Stimulated activated CD8-positive, alpha-beta memory T cell treated with anti-CD3 and anti-CD28 coated beads, Interleukin-15, amount 100 ng/mL, for 48 hours (primary cell): ENCODE results near the gene EPHB2.

ENCODE experiments used
- DNase-seq, 2 donors: peaks; one replicate each; pipeline ENCODE4 v3.0.0-alpha.2; 2020; ENCODE audit warnings: low read depth in 2 of 2

Gene EPHB2

DNA sequence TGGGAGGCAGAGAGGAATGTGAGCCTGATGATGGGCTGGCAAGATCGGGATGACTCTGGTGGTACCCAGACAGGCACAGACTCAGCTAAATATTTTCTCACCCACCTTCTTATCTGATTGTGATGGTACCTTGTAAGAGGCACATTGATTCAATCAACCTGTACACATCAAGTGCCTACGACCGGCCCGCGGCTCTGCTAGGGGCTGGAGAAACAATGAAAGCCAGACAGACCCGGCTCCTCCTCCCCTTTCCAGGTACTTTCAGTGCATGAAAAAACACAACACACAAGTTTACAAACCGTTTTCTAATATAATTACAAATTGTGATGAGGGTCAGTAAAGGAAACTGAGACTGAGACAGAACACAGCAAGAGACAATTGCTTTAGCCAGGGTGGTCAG is 147.0 kb downstream of the EPHB2 start:
- no peak for DNase-seq

DNA sequence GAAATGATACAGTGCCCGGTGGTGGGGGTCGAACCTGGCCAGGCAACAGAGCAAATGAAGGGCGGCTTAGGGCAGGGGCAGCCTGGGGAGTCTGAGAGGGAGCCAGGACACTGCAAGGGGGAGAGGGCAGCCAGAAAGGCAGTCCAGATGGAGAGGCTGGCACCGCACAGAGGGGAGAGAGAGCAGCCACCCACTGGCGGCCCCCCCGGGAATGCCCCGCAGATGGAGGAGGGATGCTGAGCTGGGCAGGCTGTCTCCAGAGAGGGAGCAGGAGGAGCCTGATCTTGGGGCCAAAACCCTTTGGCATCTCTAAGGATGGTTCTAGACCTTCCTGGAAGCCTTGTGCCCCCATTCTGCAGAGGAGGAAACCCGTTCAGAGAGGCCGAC is 149.8 kb downstream of the EPHB2 start:
- DNase-seq, result no peak

DNA sequence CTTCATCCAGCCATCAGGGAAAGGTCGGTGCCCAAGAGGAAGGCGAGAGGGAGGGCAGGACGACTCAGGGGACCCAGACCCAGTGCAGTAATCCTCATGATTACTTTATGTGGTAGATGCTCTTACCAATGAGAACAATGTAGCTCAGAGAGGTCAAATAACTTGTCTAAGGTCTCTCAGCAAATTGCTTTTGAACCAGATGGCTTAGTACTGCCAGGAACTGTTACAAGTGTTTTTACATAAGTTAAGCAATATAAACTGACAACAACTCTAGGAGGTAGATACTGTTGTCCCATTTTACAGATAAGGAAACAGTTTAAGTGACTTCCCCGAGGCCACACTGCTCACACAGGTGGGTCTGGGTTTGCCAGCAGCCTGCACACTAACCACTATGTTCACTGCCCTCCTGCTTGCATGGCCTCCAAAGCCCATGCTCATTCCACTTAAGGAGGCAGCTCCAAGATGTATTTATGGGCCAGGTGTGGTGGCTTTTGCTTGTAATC is 150.3 kb downstream of the EPHB2 start:
- DNase-seq, result no peak

DNA sequence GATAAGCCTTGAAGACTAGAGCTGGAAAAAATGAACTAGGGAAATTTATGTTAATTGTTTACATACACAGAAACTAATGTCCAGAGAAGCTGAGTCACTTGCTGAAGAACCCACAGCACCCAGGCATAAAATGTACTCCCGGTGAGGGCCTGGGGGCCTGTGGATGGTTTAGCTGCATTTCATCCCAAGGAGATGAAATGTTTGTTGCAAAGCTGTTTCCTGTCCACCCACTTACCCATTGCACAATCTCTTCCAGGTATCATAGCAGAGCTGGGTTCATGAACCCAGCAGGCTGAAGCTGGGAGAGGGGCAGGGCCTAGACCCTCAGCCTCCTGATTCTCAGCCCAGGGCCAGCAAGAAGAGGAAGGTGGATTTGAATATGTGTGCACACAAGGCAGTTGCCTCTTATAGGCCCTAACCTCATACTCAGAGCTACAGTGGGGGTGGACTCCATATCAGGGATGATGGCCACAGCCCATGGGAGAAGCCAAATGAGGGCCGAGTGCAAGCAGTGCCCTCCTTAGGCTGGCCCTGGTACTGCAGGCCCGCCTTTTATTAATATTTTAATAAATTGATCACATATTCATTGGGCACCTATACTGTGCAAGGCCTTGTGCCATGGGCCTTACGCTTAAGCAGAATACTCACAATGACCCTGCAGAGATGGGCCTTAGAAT is 151.3 kb downstream of the EPHB2 start:
- no peak for DNase-seq

- DNase-seq, result no peak
Observed at GRCh38 chr1:22862752-22863151, 152.1 kb downstream of the EPHB2 start.

DNA sequence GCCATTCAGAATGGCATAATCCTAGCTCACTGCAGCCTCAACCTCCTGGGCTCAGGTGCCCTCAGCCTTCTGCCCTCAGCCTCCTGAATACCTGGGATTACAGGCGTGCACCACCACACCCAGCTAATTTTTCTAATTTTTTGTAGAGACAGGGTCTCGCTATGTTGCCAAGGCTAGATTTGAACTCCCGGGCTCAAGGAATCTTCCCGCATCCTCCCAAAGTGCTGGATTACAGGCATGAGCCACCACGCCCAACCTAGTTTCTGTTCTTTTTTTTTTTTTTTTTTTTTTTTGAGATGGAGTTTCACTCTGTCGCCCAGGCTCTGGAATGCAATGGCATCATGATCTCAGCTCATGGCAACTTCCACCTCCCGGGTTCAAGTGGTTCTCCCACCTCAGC is 153.1 kb downstream of the EPHB2 start:
- no peak for DNase-seq

DNA sequence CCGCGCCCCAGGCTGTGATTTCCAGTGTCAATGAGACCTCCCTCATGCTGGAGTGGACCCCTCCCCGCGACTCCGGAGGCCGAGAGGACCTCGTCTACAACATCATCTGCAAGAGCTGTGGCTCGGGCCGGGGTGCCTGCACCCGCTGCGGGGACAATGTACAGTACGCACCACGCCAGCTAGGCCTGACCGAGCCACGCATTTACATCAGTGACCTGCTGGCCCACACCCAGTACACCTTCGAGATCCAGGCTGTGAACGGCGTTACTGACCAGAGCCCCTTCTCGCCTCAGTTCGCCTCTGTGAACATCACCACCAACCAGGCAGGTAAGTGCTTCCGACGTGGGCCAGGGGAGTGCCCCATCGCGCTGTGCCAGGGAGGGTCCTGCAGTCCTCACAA is 154.2 kb downstream of the EPHB2 start:
- no peak for DNase-seq

DNA sequence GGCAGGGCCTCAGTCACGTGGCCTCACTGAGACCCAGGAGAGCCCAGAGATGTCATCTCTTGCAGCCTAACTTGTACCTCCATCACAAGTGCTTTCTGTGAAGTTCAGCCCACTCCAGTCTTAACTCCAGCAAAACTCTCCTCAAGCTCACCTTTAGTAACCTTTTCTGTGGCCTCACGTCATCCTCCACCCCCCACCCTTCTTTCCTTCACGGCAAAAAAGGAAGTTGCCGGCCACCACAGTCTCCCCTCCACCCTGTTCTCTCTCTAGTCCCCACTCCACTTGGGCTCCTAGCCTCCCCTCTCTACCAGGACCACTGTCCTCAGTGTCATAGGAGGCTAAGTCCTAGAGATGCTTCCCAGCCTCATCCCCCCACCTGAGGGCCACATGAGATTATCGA is 155.1 kb downstream of the EPHB2 start:
- DNase-seq, result no peak

DNA sequence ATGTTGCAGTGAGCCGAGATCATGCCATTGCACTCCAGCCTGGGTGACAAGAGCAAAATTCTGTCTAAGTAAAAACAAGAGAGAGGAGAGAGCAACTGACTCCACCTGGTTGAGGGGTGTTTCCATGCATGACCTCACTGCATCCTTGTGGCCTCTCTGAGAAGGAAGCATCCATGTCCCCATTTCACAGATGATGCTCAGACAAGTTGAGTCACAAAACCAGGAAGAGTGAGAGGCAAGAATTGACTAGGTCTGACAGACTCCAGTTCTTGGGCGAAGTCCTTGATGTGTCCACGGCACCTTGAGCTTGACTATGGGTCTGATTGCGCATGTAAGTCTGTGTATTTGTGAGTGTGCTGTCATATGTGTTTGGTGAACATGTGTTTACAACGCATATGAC is 156.2 kb downstream of the EPHB2 start:
- DNase-seq, result no peak

DNA sequence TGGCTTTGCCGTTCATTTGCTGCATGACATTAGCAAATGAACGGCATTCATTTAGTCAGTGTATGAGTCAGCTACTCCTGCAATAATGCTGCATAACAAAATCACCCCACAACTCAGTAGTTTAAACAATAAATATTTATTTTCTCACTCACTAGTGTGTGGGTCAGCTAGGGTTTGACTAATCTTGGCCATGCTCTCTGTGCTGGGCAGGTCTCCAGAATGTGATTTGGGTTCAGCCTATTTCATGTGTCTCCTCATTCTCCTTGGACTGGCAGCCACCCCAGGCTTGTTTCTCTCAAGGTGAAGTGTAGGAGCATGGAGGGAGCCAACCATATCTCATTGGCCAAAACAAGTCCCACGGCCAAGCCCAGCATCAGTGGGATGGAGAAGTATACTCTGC is 157.7 kb downstream of the EPHB2 start:
- no peak for DNase-seq

DNA sequence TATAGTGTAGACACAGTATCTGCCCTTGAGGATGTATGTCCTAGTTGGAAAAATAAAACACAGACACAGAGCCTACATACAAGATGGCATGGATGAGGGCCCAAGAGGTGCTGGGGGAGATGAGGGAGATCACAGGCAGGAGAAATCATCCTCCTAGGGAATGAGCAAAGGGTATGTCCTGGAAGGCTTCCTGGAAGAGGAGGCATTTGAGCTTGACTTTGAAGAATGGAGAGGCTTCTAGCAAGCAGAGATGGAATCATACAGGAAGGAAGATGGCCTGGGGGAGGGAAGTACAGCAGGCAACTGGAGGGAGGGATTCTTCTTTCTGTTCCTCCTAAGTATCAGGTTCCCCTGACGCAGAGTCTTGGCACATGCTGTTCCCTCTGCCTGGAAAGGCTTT is 158.7 kb downstream of the EPHB2 start:
- DNase-seq, result no peak

DNA sequence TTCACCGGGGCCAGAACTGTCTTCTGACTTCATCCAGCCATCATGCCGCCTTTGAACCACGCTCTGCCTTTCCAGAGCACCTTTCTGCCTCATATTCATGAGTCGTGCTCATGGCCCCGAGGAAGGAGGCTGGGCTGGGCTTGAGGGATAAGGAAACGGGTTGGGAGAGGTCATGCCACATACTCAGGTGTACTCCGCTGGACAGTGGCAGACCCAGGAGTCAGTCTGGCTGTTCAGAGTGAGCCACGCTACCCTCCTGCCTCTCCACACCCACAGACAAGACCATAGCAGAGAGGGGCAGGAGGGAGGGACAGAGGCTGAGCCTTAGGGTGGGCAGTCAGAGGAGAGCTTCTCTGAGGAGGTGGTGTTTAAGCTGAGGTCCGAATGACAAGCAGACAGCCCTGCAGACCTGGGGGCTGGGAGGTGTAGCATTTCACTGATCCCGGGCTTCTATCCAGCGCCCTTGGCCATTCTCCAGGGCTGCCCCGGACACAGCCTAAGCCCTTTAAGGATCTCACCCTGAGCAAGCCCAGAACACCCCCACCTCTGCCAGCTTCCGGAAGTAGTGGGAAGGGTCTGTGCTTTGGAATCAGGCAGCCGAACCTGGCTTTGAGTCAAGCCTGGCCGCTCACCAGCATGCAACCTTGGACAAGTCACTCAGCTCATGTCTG is 159.7 kb downstream of the EPHB2 start:
- no peak for DNase-seq

GRCh38 chr1:22872981-22873664 is 162.5 kb downstream of the EPHB2 start:
- no peak for DNase-seq

DNA sequence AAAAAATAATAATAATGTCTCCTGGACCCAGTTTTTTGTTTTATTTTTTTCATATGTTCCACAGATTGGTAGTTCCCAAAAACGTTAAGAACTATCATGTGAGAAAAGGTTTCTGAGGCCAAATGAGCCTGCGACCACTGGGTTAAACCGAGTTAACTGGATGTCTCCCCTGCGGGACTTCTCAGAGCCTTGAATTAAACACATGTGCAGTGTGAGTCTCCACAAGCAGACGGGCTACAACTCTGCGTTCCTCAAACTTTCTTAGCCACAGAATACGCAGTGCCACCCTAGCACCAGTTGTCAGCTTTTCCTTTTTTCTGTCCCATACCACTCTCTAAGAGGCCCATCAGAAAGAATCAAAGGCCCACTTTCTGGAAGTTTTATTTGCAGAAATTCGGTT is 164.1 kb downstream of the EPHB2 start:
- no peak for DNase-seq

GRCh38 chr1:22875241-22875640 is 164.6 kb downstream of the EPHB2 start:
- no peak for DNase-seq

DNA sequence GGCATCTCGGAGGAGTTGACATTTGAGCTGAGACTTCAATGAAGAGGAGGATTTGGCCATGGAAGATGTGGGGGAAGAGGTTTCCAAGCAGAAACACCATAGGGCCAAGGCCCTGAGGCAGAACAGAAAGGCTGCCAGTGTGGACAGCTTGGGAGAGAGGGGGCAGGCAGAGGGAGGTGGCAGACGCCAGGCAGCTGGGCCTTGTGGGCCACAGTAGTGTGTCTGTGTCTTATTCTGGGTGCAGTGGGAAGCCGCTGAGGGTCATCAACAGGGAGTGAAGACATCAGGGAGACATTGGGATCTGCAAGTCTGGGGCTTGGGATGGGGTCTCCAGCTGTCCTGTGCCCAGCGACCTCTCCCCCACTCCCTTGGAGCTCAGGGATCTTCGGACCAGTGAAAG is 165.2 kb downstream of the EPHB2 start:
- DNase-seq, result no peak

DNA sequence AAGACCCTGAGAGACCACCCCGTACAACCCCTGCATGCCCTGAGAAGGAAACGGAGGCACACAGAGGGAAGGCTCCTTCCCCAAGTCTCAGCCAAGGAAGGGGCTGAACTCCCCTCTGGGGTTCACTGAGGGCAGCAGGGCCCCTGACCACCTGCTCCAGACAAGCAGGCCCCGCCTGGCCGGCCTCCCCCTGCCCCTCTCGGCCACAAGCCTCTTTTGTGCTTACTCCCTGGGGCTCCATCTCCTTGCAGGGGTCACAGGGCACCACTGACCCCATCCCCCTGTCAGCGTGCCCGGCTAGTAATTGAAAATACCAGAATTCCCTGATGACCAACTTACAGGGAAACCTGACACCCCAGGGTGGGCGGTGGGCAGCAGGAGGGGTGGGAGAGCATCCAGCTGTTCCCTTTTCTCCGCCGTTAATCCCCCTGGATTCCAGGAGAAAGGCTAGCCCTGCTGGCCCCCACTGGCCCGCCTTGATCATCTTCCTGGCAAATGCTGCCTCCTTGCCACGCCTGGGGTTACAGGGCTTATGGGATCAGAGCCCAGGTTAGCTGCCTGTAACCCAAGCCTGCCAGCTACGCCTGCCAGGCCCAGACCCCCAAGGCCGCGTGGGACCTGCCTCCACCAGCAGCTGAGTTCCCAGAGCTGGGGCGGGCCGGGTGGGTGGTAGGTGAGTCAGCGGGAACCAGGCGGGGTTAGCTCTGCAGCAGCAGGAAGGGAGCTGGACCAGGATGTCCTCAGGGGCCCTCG is 165.9 kb downstream of the EPHB2 start:
- DNase-seq, result no peak

DNA sequence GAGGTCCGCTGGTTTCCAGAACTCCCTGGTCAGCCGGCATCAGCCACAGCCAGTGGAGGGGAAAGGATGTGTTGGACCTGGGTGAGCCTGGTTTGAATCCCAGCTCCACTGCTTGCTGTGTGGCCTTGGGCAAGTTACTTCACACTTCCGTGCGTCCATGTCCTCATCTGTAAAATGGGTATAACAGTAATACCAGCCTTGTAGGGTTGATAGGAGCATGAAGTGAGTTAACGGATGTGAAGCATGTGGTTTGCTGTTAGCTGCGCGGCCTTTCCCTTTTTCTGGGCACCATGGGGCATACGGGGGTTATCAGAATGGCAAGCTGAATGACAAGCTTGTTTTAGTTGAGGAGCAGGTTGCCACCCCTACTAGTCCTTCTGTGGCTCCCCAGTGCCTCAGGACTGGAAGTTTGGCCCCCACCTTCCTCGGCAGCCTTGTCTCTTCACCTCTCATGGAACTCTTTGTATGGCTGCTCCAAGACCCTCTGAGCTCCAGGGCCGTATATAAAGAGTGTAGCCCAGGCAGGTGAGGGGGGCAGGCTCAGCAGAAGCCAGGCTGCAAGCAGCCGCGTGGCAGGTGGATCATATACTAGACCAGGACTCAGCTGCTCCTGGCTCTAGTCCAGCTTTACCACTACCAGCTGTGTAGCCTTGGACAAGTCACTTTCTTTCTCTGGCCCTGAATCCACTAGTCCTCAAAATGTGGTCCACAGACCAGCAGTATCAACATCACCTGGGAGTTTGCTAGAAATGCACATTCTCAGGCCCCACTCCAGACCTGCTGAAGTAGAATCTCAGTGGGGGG is 166.7 kb downstream of the EPHB2 start:
- DNase-seq, result no peak

- DNase-seq, result no peak
Observed at GRCh38 chr1:22877980-22878379, 167.3 kb downstream of the EPHB2 start.

GRCh38 chr1:22878626-22879025 is 168.0 kb downstream of the EPHB2 start:
- DNase-seq, result no peak

DNA sequence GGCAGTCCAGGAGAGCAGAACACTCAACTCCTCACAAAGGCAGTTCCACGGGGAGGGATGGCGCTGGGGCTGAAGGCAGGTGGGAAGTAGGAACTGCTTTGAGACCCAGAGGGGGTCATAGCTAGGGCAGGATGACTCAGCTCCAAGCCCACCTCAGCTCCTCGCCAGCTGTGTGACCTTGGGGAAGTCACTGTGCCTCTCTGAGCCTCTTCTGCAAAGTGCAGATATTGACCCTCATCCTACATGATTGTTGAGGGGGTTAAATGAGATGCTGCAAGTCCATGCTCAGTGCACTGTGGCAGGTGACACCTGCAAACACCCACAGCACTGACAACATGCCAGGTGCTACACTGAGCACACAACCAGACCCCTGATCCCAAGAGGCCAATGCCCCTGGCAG is 168.8 kb downstream of the EPHB2 start:
- no peak for DNase-seq
